BJ (cell line): ENCODE measurements around the gene SETD7. TPM values are rescaled to one million over a fixed set of nuclear protein-coding genes. Genes with fewer than 3 reads are reported as not detected.

ENCODE experiments used
- CTCF ChIA-PET: fragments of 350-600 bp; formaldehyde crosslinking; extraction: SDS; loops from one replicate; lab custom pipeline; 2021; ENCODE audit warnings: antibody characterized with exemption, inconsistent platforms; lab: Yijun Ruan, JAX
- POLR2A ChIA-PET: fragments of 300-600 bp; sonication (Branson Sonifier 250); formaldehyde crosslinking; extraction: SDS; loops from one replicate; lab custom pipeline; 2021; ENCODE audit warnings: antibody characterized with exemption; lab: Charles Lee
- DNase-seq: peaks from one replicate; pipeline ENCODE4 v3.0.0-alpha.2; 2011; ENCODE audit warnings: low read depth
- H3K27me3 ChIP-seq: 2 replicates; pipeline ENCODE4 v1.6.0; 2011; ENCODE audit warnings: low read length; ENCODE audit not compliant: control insufficient read depth, insufficient read depth
- H3K36me3 ChIP-seq: 2 replicates; pipeline ENCODE4 v1.5.1; 2011; ENCODE audit warnings: low read length; ENCODE audit not compliant: control insufficient read depth, insufficient read depth
- H3K4me3 ChIP-seq: 2 replicates; pipeline ENCODE4 v1.5.1; 2011; ENCODE audit warnings: low read depth, mild to moderate bottlenecking, control low read depth, low read length
- polyA plus RNA-seq: library from polyadenylated mRNA; depleted of rRNA; stranded (reverse); fragments of >200 nt; gene quantifications from 2 replicates; pipeline ENCODE4 v1.2.3, GENCODE V29; 2011
- TF ChIP-seq, protein P1 (sequence below): IDR thresholded peaks from 2 replicates; pipeline ENCODE4 v1.5.1; 2011; ENCODE audit warnings: low read depth, mild to moderate bottlenecking, control low read depth, inconsistent platforms, low read length, moderate library complexity; ENCODE audit not compliant: insufficient read depth

Gene SETD7
- polyA plus RNA-seq, 1 experiment, result 14.5 TPM

DNA sequence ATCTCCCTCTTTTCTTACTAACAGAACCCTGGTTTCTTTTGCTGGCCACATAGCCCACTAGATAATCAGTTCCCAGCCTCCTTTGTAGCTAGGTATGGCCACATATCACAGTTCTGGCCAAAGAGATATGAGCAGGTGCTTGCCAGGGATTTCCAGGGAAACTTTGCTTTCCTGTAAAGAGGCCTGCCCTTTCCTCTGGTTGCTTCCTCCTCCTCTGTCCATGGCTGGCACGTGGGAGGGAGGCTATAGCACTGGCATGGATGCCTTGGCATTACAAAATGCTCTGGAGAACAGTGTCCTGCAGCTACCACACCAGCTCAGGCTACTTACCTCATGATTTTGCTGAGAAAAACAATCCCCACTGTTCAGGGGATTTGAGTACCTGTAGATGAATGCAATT is 74.6 kb downstream of the SETD7 start:
- Histone ChIP-seq H3K36me3 (no peaks in the 10 kb centered on the region), H3K4me3 (no peak overlapping the region), H3K27me3 (no peaks in the 10 kb centered on the region)
- ChIA-PET POLR2A (no interaction called here), CTCF (interaction anchor here (1.9 kb wide), 1 partner anchor 16 kb away, joined by 7 read pairs; no protein-coding TSS in a partner anchor)
- TF ChIP-seq, protein P1, sequence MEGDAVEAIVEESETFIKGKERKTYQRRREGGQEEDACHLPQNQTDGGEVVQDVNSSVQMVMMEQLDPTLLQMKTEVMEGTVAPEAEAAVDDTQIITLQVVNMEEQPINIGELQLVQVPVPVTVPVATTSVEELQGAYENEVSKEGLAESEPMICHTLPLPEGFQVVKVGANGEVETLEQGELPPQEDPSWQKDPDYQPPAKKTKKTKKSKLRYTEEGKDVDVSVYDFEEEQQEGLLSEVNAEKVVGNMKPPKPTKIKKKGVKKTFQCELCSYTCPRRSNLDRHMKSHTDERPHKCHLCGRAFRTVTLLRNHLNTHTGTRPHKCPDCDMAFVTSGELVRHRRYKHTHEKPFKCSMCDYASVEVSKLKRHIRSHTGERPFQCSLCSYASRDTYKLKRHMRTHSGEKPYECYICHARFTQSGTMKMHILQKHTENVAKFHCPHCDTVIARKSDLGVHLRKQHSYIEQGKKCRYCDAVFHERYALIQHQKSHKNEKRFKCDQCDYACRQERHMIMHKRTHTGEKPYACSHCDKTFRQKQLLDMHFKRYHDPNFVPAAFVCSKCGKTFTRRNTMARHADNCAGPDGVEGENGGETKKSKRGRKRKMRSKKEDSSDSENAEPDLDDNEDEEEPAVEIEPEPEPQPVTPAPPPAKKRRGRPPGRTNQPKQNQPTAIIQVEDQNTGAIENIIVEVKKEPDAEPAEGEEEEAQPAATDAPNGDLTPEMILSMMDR, result no peak
- no peak for DNase-seq

DNA sequence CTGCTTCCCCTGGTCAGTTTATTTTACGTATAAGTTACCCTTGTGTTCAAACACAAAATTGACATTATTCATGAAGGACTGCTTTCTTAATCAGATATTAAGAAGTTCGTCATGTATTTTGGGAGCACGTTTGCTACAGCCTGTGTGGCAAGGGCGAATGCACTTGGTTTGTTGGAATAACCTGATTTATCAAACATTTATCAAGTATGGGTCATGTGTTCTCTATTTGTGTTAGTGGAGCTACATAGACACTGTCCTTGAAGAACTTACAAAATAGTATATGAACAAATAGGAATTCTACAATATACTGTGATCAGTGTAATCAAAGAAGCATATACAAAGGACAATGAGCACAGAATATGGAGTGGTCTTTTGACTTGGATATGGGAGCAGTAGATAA is 79.7 kb downstream of the SETD7 start:
- Histone ChIP-seq H3K4me3 (no peak overlapping the region), H3K27me3 (no peaks in the 10 kb centered on the region), H3K36me3 (no peaks in the 10 kb centered on the region)
- CTCF ChIA-PET, result no interaction called here
- DNase-seq, result no peak
- POLR2A ChIA-PET, result no interaction called here
- TF ChIP-seq, protein P1, result no peak

DNA sequence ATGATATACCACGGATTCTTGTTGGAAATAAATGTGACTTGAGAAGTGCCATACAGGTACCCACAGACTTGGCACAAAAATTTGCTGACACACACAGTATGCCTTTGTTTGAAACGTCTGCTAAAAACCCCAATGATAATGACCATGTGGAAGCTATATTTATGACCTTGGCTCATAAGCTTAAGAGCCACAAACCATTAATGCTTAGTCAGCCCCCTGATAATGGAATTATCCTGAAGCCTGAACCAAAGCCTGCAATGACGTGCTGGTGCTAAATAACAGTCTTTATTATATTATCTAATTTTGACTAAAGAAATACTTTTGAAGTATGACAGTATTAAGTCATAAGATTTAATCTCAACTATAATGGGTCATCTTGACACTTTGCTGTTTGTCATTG is 83.2 kb downstream of the SETD7 start:
- no peak overlapping the region for H3K4me3 ChIP-seq
- no peaks in the 10 kb centered on the region for H3K36me3 ChIP-seq
- ChIA-PET CTCF (no interaction called here), POLR2A (no interaction called here)
- no peaks in the 10 kb centered on the region for H3K27me3 ChIP-seq
- TF ChIP-seq, protein P1, result no peak
- no peak for DNase-seq

DNA sequence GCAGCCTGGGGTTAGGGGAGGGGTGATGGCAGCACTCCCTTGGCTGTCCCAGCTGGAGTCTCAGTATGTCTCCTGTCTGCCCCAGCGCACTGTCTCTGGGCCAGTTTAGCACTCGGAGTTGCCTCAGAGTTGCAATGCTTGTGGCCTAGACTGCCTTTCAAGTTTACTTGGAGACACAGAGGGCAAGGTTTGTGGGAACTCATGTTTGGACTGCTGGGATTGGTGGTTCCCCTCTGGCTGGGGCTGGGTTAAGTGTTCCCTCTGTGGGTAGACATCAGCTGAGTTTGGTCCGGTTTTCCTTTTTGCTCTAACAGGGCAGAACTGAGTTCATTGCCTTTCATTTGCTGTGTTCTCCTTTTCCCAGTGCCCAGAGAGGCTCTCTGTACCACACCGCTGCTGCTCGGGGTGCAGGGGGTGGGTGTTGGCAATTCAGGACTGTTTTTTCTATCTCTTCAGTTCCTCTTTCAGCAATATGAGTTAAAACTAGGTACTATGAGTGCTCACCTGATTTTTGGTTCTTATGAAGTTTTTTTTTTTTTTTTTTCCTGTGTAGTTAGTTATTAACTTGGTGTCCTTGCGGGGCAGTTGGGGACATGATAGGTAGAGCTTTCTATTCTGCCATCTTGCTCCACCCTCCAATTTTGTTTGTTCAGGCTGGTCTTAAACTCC is 84.9 kb downstream of the SETD7 start:
- no peak overlapping the region for H3K4me3 ChIP-seq
- no peak for DNase-seq
- H3K36me3 ChIP-seq, result no peaks in the 10 kb centered on the region
- ChIA-PET POLR2A (no interaction called here), CTCF (no interaction called here)
- H3K27me3 ChIP-seq, result no peaks in the 10 kb centered on the region
- TF ChIP-seq, protein P1, result no peak

DNA sequence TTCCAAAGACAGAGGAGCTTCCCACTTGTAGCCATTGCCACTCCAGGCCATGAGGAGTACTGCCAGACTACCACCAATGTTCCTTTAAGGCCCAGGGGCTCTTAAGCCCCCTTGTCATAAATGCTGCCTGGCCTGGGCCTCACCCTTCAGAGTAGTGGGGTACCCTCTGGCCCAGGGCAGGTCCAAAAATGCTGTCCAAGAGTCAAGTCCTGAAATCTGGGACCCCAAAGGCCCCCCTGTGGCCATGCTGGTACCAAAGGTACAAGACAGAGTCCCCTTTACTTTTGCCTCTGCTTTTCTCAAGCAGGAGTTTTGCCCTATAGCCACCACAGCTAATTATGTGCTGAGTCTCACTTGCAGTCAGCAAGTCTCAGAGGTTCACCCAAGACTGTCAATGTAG is 85.7 kb downstream of the SETD7 start:
- H3K27me3 ChIP-seq, result no peaks in the 10 kb centered on the region
- CTCF ChIA-PET, result no interaction called here
- H3K4me3 ChIP-seq, result no peak overlapping the region
- POLR2A ChIA-PET, result no interaction called here
- no peaks in the 10 kb centered on the region for H3K36me3 ChIP-seq
- DNase-seq, result no peak
- TF ChIP-seq, protein P1, result no peak
